ENCODE data around the gene PHF14.
"Not testable (repeated sequence)": the region's sequence is repeated elsewhere in the genome, so short reads cannot be mapped to it uniquely, and the experiment has no call there.

Gene PHF14, protein sequence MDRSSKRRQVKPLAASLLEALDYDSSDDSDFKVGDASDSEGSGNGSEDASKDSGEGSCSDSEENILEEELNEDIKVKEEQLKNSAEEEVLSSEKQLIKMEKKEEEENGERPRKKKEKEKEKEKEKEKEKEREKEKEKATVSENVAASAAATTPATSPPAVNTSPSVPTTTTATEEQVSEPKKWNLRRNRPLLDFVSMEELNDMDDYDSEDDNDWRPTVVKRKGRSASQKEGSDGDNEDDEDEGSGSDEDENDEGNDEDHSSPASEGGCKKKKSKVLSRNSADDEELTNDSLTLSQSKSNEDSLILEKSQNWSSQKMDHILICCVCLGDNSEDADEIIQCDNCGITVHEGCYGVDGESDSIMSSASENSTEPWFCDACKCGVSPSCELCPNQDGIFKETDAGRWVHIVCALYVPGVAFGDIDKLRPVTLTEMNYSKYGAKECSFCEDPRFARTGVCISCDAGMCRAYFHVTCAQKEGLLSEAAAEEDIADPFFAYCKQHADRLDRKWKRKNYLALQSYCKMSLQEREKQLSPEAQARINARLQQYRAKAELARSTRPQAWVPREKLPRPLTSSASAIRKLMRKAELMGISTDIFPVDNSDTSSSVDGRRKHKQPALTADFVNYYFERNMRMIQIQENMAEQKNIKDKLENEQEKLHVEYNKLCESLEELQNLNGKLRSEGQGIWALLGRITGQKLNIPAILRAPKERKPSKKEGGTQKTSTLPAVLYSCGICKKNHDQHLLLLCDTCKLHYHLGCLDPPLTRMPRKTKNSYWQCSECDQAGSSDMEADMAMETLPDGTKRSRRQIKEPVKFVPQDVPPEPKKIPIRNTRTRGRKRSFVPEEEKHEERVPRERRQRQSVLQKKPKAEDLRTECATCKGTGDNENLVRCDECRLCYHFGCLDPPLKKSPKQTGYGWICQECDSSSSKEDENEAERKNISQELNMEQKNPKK

DNA sequence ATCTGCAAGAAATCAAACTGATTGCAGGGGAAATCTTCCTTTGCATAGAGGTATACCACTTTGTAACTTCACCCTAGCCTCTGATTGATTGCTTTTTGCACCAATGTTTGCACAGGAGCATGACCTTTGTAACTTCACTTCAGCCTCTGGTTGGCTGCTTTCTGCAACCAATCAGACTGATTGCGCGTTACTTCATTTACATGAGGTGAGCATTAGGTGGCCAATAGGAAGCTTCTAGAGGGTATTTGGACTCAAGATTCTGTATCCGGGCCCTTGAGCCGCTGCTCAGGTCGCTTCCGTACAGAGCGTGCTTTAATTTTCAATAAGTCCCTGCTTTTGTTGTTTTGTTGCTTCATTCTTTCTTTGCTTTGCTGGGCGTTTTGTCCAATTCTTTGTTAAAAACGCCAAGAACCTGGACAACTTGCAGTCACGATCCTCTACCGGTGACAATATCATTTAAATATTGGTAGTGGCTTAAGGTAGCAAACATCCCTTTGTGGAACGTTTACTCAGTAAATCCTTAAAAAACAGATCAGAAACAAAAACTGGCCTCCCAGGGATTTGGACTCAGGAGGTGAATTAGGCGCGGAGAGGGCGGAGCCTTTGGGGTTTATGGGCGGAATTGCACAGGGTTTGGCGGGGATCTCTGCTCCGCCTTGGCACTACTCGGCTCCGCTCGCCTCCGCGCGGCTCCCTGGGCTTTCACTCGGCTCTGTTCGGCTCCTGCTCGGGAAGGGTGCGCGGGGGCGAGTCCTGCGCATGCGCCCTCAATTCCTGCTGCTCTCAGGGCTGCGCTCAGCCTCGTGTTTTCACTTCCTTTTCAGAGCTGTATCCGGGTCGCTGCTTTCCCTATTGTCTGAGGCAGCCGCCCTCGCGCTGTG lies at the start of gene PHF14:
TSS of gene PHF14 (plus strand) at position 812 of the 881 bp plus-strand sequence. CDS start 452 bp downstream, outside the sequence.
- DNase-seq, result peak; percentile 93 to 99

DNA sequence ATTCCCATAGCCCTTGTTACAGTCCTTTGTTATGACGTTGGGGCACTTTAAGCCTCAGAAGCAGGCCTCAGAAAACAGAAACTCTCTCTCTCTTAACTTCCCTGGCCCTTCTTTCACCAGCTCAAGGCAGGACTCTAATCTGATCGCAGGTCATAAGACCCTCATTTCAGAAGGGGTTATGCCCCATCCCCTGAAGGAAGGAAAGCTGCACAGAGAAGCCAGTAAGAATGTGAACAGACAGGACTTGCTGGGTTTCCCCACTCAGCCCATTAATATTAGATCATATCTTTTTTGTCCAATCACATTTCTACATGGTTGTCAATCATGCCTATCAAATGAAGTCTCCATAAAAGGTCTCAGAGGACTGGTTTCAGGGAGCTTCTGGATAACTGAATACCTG lies 49.3 kb upstream of the PHF14 start:
- no peak for DNase-seq

DNA sequence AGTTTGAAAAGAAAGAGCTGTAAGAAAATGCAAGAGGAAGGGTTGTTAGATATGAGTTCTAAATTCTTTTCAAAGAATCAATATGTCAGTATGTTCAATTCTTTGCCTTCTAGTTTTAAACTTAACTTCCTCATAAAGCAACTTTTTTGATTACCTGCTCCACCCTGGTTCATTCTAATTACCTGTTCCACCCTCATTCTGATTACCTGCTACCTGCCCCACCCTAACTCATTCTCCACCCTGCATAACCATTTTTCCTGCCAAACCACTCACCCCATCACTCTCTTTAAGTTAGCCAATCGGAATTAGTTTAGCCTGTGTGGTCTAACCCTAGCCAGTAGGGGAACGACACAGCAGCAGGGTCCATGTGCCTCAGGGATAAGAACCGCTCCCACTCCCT lies 45.5 kb upstream of the PHF14 start:
- not testable (repeated sequence) for DNase-seq

DNA sequence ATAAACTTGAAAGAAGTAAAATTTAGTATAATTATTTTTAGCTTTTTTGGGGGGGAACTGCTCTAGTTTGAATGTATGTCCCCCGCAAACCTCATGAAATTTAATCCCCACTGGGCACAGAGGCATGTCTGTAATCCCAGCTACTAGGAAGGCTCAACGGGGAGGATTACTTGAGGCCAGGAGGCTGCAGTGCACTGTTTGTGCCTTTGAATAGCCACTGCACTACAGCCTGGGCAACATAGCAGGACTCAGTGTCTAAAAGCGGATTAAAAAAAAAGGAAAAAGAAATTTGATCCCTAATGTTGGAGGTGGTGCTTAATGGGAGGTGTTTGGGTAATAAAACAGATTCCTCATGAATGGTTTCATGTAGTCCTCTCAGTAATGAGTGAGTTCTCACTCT lies 43.1 kb upstream of the PHF14 start:
- no peak for DNase-seq

DNA sequence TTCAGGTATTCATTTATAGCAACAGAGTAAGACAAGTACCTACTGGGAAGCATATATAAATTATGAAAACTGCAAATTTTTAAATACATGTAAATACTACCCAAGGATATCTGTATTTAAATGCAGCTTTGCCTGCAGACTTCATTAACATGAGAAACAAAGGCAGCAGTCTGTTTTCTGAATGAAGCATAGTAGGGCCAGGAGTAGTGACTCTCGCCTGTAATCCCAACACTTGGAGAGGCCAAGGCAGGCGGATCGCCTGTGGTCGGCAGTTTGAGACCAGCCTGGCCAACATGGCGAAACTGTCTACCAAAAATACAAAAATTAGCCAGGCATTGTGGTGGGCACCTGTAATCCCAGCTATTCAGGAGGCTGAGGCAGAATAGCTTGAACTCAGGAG lies 42.5 kb upstream of the PHF14 start:
- no peak for DNase-seq

DNA sequence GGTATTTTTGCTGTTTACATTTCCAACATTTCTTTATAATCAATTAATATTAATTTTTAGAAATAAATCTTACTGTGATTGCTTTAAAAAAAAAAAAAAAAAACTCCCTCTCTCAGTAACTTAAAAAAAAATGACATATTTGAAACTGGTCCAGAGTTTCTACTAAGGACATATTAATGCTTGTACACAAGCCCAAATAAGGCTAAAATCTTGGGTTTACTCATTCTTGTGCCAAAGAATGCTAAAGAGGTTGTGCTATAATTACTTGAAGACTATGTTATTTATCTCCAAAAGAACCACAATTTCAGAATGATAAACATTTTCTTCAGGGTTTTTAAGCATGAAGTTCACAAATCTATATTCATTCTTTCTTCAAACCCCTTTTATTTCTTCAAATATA lies 39.4 kb upstream of the PHF14 start:
- no peak for DNase-seq

DNA sequence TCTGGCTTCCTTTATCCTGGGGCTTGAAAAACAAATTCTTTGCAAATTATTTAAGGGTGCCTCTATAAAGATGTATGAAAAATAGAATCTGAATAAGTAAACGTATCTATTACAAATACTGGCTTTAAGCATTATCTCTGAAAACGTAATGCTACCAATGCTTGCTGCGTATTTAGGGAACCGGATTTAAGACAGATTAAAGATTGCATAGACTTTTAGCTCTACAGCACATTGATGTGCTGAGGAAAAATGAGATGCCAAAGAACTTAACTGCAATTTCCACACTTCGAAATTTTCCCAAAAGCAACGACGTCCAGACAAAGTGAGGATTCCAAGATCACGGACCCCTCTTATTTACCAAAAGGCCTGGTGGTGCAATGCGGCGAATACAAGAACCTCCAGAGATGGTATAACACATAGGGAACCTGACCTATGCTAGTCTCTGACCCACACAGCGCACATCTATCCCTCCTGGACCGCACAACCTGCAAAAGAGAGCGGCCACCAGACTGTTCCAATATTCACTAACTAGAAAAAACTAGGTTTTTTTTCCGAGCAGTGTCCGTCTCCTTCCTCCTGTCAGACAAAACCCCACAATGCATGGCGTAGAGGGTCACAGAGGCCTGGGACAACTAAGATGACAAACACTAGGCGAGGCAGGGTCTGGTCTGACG lies 34.3 kb upstream of the PHF14 start:
- DNase-seq, result no peak

DNA sequence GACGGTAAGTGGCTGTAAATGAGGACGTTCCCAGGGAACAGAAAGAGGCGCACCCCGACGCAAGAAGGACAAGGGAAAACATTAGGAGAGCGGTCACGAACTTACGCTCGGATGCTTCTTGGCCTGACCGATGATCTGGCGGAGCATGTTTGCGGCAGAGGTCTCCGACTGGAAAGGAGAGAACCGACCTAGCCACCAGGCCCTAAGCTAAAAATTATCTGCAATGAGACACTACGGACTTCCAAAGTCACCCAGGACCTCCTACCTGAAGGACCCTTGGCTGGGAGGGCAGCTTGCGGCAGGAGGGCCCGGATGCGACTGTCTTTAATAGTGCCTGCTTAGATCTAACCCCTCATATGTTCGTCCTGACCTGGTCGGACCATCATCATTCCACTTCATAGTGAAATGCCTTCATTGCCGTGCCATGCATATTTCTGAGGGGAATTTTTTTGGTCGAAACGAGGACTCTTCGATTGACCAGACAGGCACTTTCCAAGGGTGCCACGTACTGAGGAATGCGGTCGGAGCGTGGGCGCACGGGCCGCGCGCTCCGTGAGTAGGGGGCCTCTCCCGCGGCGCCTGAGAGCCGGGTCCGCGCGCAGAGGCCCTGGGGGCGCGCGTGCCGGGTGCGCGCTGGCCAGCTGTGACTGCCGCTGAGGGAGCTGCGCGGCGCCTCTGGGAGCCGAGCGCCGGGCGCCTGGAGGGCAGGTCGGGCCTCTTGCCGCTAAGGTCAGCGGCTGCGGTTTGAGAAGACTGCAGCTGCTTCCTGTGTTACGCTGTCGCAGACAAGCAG lies 33.6 kb upstream of the PHF14 start:
- DNase-seq, result peak; percentile 87 to 97

DNA sequence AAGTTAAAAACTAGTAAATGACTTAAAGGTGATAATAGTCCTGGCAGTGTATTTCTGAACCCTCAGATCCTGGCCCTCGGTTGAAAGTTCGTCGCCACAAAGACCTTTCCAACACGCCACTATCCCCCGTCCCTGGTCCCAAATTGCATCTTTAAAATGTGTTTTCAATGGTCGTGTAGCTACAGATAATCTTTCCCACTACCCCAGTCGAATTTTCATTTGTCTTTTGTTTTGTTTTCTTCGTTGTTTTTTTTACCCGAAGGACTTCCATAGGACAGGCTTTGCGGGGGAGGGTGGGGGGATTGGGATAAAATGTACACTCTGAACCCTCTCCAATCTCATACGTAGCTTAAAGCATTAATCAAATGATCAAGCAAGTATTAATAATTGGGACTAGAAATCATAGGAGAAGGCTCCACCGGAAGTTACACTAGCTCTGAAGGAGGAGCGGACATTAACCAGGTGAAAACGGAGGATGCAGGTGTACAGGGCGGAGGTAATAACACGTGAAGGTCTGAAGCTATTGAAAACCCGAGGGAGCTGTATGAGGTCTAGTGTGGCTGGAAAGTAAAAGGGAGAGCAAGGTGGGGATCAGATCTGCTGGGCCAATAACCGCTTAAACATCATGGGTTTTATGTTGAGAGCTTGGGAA lies 32.8 kb upstream of the PHF14 start:
- DNase-seq, result no peak

DNA sequence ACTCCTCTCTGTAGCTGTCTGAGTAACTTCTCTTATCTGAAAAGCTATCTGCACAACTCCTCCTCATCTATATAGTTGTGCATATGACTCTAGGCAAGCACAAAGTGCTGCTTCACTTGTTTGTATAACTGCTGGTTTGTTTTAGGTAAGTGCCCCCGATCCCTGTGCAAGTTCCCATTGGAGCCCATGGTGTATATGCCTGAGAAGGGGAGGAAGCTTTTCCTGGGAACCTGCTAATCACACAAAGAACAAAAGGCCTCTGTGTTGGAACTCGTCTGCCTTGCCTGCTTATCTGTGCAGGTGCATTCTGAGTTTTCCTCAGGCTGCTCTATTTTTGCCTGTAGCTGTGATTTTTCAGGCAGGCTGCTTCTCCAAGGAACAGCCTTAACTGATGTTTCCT lies 23.2 kb upstream of the PHF14 start:
- DNase-seq, result no peak

DNA sequence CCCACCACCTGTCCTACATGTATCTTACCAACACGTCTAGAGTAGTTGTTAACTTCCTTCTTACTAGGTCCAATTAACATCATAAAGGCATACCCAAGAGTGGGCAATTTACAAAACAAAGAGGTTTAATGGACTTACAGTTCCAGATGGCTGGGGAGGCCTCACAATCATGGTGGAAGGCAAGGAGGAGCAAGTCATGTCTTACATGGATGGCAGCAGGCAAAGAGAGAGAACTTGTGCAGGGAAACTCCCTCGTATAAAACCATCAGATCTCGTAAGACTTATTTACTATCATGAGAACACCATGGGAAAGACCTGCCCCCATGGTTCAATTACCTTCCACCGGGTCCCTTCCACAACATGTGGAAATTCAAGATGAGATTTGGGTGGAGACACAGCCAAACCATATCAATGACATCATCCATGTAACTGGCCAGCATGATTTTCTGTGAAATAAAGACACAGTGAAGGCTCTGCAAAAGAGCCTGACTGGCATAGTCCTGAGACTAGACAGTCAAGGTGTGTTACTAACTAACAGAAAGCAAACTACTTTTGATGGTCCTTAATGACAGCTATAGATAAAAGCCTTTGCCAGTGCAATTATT lies 22.6 kb upstream of the PHF14 start:
- DNase-seq, result not testable (repeated sequence)

DNA sequence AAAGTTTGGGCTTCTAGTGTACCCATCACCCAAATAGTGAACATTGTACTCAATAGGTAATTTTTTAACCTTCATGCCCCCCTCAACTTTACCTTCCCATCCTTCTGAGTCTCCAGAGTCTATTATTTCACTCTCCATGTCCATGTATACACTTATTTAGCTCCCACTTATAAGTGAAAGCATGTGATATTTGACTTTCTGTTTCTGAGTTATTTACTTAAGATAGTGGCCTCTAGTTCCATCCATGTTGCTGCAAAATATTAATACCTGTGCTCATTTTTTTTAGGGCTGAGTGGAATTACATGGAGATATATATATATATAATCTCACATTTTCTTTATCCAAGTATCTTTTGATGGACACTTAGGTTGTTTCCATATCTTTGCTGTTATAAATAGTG lies 21.1 kb upstream of the PHF14 start:
- no peak for DNase-seq

DNA sequence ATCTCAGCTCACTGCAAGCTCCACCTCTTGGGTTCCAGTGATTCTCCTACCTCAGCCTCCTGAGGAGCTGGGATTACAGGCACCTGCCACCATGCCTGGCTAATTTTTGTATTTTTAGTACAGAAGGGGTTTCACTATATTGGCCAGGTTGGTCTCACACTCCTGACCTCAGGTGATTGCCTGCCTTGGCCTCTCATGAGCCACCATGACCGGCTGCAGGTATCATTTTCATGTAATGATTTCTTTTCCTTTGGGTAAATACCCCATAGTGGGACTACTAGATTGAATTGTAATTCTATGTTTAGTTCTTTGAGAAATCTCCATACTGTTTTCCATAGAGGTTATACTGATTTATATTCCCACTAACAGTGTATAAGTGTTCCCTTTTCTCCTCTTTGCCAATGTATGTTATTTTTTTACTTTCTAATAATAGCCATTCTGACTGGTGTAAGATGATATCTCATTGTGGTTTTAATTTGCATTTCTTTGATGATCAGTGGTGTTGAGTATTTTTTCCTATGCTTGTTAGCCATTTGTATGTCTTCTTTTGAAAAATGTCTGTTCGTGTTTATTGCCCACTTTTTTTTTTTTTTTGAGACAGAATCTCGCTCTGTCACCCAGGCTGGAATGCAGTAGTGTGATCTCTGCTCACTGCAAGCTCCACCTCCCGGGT lies 20.5 kb upstream of the PHF14 start:
- DNase-seq, result not testable (repeated sequence)

DNA sequence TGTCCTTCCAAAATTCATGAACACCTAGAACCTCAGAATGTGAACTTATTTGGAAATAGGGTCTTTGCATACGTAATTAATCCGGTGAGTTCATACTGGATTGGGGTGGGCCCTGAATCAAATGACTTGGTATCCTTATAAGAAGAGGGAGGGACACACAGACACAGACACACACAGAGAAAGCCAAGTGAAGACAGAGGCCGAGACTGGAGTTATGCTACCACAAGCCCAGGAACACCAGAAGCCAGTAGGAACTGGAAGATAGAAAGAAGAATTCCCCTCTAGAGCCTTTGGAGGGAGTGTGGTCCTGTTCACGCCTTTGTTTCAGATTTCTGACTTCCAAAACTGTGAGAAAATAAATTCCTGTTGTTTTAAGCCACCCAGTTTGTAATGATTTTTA lies 17.1 kb upstream of the PHF14 start:
- DNase-seq, result no peak

DNA sequence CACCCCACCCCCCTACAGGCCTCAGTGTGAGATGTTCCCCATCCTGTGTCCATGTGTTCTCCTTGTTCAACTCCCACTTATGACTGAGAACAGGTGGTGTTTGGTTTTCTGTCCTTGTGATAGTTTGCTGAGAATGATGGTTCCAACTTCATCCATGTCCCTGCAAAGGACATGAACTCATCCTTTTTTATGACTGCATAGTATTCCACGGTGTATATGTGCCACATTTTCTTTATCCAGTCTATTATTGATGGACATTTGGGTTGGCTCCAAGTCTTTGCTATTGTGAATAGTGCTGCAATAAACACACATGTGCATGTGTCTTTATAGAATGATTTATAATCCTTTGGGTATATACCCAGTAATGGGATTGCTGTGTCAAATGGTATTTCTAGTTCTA lies 13.4 kb upstream of the PHF14 start:
- not testable (repeated sequence) for DNase-seq

DNA sequence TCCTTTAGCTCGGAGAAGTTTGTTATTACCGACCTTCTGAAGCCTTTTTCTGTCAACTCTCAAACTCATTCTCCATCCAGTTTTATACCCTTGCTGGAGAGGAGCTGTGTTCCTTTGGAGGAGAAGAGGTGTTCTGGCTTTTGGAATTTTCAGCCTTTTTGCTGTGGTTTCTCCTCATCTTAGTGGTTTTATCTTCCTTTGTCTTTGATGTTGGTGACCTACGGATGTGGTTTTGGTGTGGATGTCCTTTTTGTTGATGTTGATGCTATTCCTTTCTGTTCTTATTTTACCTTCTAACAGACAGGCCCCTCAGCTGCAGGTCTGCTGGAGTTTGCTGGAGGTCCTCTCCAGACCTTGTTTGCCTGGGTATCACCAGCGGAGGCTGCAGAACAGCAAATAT lies 8.7 kb upstream of the PHF14 start:
- DNase-seq, result not testable (repeated sequence)

DNA sequence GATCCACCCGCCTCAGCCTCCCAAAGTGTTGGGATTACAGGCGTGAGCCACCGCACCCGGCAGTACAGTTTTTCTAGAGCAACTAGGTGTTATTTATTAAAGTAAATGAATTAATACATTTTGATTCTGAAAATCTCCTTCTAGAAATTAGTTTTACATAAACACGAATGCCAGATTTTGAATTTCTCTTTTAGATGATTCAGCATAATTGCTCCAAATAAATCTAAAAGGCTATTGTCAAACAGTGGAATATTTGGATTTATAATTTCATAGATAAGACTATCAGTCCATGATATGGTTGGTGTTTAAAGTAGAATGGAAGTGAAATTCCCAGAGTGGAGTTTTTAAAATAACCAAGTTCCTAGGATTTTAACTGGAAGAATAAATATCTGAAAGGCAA lies 1.5 kb upstream of the PHF14 start:
- DNase-seq, result no peak

DNA sequence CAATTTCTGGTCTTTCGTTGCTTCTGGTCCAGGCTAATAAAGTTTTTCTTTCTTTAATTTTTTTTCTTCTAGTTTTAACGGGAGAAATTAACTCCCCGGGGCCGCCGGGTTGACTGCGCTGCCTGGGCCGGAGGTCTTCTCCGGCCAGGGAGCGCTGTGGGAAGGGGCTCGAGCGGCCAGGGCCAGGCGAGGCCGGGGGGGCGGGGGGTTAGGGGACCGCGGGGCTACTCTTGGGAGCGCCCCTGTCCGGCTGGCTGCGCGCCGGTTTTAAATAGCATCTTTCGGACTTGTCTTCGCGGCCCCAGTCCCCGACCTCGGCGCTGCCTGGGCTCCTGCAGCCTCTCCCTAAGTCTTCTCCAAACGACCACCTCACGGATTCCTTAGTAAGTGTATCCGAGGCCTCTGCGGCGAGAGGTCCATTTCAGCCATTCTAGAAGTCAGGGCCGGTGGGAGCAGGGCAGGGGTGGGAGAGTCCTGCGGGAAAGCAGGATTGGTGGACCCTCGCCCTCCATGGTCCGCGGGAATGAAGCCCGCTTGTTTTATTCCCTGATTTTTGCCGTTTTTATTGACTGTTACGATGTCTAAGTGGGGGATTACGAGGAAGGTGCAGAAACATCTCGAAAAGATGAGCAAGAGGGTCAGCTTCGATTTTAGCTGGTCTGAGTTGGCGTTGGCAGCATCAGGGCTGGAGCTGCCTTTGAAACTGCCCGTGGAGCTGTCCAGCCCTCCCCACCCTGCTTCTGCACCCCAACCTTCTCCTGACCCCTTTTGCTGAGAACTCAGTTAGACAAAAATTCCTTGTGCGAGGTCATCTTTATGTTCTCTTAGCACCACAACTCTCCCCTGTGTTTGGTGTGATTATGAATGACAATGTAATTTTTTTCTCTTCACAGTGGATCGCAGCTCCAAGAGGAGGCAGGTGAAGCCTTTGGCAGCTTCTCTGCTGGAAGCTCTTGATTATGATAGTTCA lies 555 bp downstream of the PHF14 start:
- DNase-seq, result peak in 1 of 2 experiments; percentile 36

DNA sequence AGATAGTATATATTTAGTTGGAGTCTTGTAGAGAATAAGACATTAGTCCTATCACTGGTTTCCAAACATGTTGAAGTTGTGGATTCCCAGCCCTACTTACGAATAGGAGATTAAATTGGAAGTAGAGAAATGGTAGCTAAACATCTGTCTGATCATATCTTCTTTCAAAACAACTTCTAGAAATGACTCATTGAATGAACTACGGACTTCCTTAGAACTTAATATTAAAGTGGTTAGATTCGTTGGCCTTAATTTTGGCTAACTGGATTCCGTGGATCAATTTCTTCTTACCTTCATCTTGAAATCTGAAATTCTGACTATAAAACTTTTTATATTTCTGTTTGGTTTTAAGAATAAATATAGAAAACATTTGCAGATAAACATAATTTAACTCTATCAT lies 3.4 kb downstream of the PHF14 start:
- DNase-seq, result no peak
